B cell (primary cell): Measurements from ENCODE around the gene BTBD6.

ENCODE experiments used
- CTCF ChIP-seq: fragments of 200-600 bp; IDR thresholded peaks from one replicate; pipeline ENCODE4 v1.8.0; 2022; ENCODE audit warnings: antibody characterized with exemption, mild to moderate bottlenecking
- EZH2 ChIP-seq: IDR thresholded peaks from 2 replicates; pipeline ENCODE4 v1.6.1; 2012; ENCODE audit warnings: borderline replicate concordance, low read depth, mild to moderate bottlenecking, moderate library complexity, low read length; ENCODE audit not compliant: insufficient read depth, poor library complexity, severe bottlenecking

- TF ChIP-seq CTCF (no peak), EZH2 (no peak)
Observed at GRCh38 chr14:105207996-105208737, 40.2 kb upstream of the BTBD6 start.
